Measurements from ENCODE around the gene NOL3. TPM values are rescaled to one million over a fixed set of nuclear protein-coding genes. Genes with fewer than 3 reads are reported as not detected.

NOL3 gene
- total RNA-seq, 1 experiment from 2014 or later = 49.8 TPM

DNA sequence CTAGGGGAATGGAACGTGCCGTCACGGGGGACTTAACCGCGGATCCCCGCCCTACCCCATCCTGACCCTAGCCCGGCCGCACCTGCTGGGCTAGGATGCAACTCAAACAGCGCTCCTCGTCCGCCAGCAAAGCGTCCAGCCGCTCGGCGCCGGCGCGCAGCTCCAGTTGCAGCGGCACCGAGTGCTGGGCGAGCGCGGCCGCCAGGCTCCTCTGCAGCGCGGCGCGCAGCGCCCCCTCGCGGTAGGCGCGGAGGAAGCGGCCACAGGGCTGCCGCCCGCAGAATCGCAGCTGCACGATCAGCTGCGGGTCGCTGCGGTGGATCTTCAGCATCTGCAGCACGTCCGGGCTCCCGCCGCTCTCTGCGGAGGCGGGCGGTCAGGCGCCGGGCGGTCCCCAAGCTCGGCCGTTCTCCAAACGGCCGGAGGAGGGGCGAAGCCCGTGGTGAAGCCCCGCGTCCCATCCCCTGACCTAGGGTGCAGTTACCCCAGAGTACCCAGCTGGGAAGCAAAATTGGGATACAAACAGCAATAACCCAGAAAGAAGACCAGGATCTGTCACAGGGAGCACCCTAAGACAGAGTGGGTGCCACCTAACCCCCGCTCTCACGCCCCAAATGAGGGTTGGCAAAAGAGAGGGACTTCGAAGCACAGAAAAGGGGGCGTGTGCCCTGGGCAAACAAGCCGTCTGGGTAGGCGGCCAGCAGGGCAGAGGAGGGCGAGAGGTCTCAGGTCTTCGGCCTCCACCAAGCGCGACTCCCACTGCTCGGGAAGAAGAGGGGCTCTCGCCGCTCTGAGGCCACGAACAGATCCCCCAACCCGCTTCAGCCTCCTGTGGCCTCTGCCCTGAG is 14.8 kb upstream of the NOL3 start:
- H3K27ac Mint-ChIP-seq (ENCODE audit: low read depth, unreplicated experiment) = no peak overlapping the region
- BruUV-seq (replicated peaks) = no TSS peak
- H3K27me3 Mint-ChIP-seq (ENCODE audit: insufficient read depth, unreplicated experiment) = no peaks in the 10 kb centered on the region
- no peak overlapping the region for H3K4me3 Mint-ChIP-seq (ENCODE audit: unreplicated experiment)
- H3K9me3 Mint-ChIP-seq (ENCODE audit: unreplicated experiment) = no peaks in the 10 kb centered on the region
- TF ChIP-seq, protein P1, sequence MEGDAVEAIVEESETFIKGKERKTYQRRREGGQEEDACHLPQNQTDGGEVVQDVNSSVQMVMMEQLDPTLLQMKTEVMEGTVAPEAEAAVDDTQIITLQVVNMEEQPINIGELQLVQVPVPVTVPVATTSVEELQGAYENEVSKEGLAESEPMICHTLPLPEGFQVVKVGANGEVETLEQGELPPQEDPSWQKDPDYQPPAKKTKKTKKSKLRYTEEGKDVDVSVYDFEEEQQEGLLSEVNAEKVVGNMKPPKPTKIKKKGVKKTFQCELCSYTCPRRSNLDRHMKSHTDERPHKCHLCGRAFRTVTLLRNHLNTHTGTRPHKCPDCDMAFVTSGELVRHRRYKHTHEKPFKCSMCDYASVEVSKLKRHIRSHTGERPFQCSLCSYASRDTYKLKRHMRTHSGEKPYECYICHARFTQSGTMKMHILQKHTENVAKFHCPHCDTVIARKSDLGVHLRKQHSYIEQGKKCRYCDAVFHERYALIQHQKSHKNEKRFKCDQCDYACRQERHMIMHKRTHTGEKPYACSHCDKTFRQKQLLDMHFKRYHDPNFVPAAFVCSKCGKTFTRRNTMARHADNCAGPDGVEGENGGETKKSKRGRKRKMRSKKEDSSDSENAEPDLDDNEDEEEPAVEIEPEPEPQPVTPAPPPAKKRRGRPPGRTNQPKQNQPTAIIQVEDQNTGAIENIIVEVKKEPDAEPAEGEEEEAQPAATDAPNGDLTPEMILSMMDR (IDR thresholded peaks at IDR 0.05; ENCODE audit: unreplicated experiment) = peak; percentile 94
- peaks cover 14% of the 10 kb centered on the region for H3K4me1 Mint-ChIP-seq (ENCODE audit: insufficient read depth, unreplicated experiment)
- DNase-seq (ENCODE audit: unreplicated experiment) = peak; percentile 59
- ChIA-PET POLR2A (interaction anchor here (0.5 to 0.8 kb wide), 7 partner anchors 51 to 407 kb away, joined by 3 to 4 read pairs (median 3); partner anchors contain the start of gene CTCF), CTCF (interaction anchor here (0.6 to 5.1 kb wide), 22 partner anchors 9 to 263 kb away, joined by 3 to 29 read pairs (median 4); partner anchors contain the start of genes CES4A, EXOC3L1 and FHOD1)
- intact Hi-C loops (cut with micrococcal nuclease) = loop anchor here (1.0 kb wide), 2 partner anchors 137 to 178 kb away; no protein-coding TSS in a partner anchor
- H3K36me3 Mint-ChIP-seq (ENCODE audit: insufficient read depth, unreplicated experiment) = peaks cover 7% of the 10 kb centered on the region

DNA sequence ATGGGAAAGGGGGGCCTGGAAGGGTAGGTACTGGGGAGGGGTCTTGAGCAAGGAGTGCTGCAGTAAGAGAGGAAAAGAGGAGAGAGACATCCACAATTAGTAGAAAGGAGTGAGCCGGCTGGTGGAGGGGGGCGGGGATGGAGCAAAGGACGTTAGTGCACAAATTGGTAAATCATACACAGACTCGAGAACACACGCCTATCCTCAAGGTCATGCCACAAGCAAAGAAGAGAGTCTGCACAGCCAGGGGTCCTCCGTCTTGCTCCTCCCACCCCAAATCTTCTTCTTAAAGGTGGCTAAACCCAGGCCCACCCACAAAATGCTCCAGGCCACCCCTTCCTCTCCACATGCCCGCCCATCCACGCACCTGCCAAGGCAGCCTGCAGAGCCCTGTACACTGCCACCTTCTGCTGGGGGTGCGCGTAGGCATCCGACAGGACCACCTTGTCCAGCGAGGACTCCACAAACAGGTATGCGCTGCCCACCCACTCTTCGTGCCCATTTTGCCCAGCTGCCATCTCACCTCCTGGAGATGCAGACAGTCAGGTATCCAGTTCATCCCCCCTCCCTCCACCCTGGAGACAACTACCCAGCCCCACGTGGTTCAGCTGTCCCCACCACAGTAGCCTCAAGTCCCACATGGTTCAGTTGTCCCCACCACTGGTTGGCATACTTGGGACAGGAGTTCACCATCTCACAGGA is 14.0 kb upstream of the NOL3 start:
- H3K4me1 Mint-ChIP-seq (ENCODE audit: insufficient read depth, unreplicated experiment) = peaks cover 14% of the 10 kb centered on the region
- BruUV-seq (replicated peaks) = no TSS peak
- H3K27ac Mint-ChIP-seq (ENCODE audit: low read depth, unreplicated experiment) = no peak overlapping the region
- DNase-seq (ENCODE audit: unreplicated experiment) = no peak
- H3K36me3 Mint-ChIP-seq (ENCODE audit: insufficient read depth, unreplicated experiment) = peaks cover 7% of the 10 kb centered on the region
- ChIA-PET CTCF (interaction anchor here (0.6 to 5.1 kb wide), 11 partner anchors 9 to 360 kb away, joined by 3 to 29 read pairs (median 4); no protein-coding TSS in a partner anchor), POLR2A (interaction anchor here (1.8 kb wide), 1 partner anchor 17 kb away, joined by 6 read pairs; no protein-coding TSS in a partner anchor)
- TF ChIP-seq, protein P1 (IDR thresholded peaks at IDR 0.05; ENCODE audit: unreplicated experiment) = no peak
- H3K27me3 Mint-ChIP-seq (ENCODE audit: insufficient read depth, unreplicated experiment) = no peaks in the 10 kb centered on the region
- intact Hi-C loops (cut with micrococcal nuclease) = no loop called here
- no peak overlapping the region for H3K4me3 Mint-ChIP-seq (ENCODE audit: unreplicated experiment)
- H3K9me3 Mint-ChIP-seq (ENCODE audit: unreplicated experiment) = no peaks in the 10 kb centered on the region

DNA sequence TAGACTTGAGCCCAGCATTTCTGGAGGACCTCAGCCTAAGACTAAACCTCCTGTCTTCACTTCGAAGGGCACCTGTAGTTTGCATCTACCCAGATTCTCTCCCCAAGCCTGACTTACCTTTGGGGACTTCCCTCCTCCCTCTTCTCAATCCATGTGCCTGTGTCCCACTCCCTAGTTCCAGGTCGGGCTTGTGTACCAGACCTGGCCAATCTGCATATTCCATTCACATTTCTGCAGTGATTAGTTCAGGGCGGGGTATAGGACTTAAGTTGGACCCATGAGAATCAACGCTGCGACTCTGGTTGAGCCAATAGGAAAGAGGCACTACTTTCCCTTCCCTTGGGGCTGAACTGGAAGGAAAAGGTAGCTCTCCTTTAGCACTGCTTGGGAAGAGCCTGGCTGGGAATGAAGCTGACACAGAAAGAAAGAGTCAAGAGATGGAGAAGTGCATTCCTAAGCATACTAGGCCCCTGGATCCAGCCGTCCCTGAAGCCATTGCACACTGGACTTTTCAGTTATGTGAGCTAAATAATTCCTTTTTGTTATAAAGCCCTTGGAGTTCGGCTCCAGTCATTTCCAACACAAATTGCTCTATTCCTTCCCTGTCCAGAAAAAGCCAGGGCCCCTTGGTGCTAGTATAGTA is 13.1 kb upstream of the NOL3 start:
- Mint-ChIP-seq H3K36me3 (ENCODE audit: insufficient read depth, unreplicated experiment) (peaks cover 13% of the 10 kb centered on the region), H3K4me3 (ENCODE audit: unreplicated experiment) (no peak overlapping the region), H3K27me3 (ENCODE audit: insufficient read depth, unreplicated experiment) (no peaks in the 10 kb centered on the region), H3K27ac (ENCODE audit: low read depth, unreplicated experiment) (no peak overlapping the region), H3K9me3 (ENCODE audit: unreplicated experiment) (no peaks in the 10 kb centered on the region), H3K4me1 (ENCODE audit: insufficient read depth, unreplicated experiment) (peaks cover 14% of the 10 kb centered on the region)
- no peak for DNase-seq (ENCODE audit: unreplicated experiment)
- intact Hi-C loops (cut with micrococcal nuclease) = no loop called here
- ChIA-PET POLR2A (interaction anchor here (0.6 to 1.8 kb wide), 5 partner anchors 8 to 175 kb away, joined by 3 to 6 read pairs (median 5); partner anchors contain the start of gene NOL3), CTCF (interaction anchor here (0.6 to 5.1 kb wide), 9 partner anchors 10 to 361 kb away, joined by 3 to 29 read pairs (median 4); partner anchors contain the start of gene TMEM208)
- TF ChIP-seq, protein P1 (IDR thresholded peaks at IDR 0.05; ENCODE audit: unreplicated experiment) = no peak
- BruUV-seq (replicated peaks) = no TSS peak
